Ecto neural progenitor cell (in vitro differentiated cells): Measurements from ENCODE around the gene ARSA.

Experiments used
- DNase-seq: peaks from one replicate; pipeline ENCODE4 v3.0.0-alpha.2; 2018; ENCODE audit warnings: low spot score

ARSA gene

DNA sequence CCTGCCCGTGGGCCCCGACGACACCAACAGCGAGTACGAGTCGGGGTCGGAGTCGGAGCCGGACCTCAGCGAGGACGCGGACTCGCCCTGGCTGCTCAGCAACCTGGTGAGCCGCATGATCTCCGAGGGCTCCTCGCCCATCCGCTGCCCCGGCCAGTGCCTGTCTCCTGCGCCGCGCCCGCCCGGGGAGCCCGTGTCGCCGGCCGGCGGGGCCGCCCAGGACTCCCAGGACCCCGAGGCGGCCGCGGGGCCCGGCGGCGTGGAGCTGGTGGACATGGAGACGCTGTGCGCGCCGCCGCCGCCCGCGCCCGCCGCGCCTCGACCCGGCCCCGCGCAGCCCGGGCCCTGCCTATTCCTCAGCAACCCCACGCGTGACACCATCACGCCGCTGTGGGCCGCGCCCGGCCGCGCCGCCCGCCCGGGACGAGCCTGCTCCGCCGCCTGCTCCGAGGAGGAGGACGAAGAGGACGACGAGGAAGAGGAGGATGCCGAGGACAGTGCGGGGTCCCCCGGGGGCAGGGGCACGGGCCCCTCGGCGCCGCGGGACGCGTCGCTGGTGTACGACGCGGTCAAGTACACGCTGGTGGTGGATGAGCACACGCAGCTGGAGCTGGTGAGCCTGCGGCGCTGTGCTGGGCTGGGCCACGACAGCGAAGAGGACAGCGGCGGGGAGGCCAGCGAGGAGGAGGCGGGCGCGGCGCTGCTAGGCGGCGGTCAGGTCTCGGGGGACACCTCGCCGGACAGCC lies 23.5 kb downstream of the ARSA start:
- no peak for DNase-seq

DNA sequence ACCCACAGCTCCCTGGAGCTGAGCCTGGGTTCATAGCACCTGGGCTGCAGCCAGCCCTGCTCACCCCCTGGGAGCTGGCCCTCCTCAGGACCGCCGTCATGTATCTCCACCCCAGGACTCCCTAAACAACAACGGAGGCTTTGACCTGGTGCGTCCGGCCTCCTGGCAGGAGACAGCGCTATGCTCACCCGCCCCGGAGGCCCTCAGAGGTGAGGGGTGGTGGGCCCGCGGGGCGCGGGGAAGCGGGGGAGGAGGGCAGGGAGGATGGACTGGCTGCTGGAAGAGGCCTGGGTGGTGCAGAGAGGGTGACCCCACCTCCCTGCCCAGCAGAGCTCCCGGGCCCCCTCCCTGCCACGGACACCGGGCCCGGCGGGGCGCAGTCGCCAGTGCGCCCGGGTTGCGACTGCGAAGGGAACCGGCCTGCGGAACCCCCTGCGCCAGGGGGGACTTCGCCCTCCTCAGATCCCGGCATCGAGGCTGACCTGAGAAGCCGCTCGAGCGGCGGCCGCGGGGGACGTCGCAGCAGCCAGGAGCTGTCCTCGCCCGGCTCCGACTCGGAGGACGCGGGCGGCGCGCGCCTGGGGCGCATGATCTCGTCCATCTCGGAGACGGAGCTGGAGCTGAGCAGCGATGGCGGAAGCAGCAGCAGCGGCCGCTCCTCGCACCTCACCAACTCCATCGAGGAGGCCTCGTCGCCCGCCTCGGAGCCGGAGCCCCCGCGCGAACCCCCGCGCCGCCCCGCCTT lies 24.3 kb downstream of the ARSA start:
- no peak for DNase-seq

DNA sequence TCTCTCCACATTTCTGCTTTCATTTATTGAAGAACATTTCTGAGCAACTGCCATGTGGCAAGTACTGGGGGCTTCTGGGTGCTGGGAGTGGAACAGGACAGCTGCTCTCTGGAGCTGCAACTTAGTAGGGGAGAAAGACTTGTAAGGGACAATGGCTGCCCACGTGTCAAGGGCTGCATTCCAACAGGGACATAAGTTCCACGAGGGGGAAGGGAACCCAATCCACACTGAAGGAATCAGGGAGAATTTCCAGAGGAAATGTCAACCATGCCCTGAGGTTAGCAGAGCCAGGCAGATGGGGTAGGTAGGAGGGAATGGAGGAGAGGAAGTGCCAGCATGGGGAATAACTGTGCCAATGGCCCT lies 25.6 kb downstream of the ARSA start:
- DNase-seq: no peak

DNA sequence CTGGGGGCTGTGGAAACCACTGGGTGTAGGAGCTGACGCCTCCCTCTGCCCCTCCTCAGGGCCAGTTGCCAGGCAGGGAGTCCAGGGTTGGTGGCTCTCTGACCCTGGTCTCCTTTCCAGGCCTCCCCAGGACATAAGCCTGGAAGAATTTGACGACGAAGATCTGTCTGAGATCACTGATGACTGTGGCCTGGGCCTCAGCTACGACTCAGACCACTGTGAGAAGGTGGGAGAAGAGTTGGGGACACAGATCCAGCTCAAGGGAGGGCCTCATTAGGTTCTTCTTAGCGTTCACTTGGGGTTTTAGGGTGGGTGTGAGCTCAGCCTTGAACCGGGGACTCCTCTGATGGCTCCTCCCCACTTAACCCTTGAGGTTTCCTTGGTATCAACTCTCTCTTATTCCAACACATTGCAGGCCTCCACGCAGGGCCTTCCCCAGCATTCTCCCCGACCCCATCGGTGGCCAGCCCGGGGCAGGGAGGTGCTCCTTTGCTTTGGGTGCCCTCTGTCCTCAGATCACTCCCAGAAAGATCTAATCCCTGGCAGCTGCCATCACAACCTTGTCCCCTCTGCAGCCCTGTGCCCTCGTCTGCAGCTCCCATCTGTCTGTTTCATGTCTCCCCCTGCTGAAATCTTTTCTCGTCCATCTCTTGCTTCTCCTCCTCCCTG lies 26.1 kb downstream of the ARSA start:
- DNase-seq: no peak

GRCh38 chr22:50600967-50601668 lies 26.8 kb downstream of the ARSA start:
- DNase-seq: peak; percentile 55

DNA sequence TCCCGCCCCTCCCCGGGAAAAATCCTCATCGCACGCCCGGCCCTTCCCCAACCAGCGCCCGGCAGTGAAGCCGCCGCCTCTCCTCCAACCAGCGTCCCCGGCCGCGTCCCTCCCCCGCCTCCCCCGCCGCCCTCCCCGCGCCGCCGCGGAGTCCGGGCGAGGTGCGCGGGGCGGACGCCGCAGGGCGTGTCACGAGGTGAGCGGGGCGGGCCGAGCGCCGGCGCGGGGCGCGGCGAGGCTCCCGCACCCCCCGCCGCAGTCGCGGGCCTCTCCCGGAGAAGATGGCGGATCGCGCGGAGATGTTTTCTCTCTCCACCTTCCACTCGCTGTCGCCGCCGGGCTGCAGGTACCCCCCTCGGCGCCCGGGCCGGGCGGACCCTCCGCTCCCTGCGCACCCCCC lies 27.4 kb downstream of the ARSA start, which contains the start of gene MAPK8IP2:
Gene MAPK8IP2 (plus strand): TSS at position 256 of the 400 bp plus-strand sequence. CDS start 26 bp downstream, at position 282.
- peak; percentile 58 for DNase-seq

DNA sequence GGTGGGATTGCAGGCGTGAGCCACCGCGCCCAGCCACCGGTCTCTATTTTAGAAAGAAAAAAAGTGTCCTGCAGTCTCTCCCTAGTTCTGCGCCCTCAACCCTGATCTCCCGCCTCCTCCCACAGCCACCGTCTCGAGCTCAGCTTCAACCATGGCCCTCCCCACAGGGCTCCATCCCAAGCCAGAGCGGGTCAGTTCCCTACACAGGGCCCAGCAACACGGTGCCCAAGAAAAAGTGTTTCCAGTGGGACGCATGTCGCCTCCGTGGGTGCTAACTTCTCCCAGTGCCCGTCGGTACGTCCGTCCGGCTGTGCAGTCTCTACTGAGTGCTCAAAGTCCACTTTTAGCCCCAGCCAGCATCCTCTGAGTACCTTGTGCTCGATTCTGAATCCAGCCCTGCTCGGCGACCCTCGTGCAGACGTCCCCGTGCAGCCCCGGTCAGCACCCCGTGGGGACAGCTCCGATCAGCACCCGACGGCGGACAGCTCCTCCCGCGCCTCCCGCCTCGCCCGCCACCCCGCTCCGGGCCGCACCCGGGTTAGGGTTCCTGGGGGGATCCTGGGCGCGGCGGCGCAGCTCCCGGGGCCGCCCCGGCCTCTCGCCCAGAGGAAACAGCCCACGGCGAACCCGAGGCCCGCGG lies 28.0 kb downstream of the ARSA start:
- peak; percentile 87 for DNase-seq

- DNase-seq: no peak
Observed at GRCh38 chr22:50597097-50597496, 30.9 kb downstream of the ARSA start.

DNA sequence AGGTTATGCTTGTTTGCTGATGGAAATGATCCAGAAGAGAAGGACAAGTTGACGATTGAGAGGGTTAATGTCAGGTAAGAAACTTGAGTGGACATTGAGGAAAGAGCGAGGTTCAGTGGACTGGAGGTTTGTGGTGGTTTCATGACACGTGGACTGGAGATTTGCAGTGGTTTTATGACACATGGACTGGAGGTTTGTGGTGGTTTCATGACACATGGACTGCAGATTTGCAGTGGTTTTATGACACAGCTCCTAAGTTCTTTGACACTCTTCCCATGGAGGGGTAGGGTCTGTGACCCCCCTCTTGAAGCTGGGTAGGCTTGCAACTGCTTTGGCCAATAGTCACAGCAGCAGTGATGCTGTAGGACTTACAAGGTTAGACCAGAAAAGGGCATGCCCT lies 32.8 kb downstream of the ARSA start:
- DNase-seq: no peak

GRCh38 chr22:50587407-50587806 lies 40.5 kb downstream of the ARSA start:
- no peak for DNase-seq

GRCh38 chr22:50586416-50586815 lies 41.5 kb downstream of the ARSA start:
- DNase-seq: no peak

- no peak for DNase-seq
Observed at GRCh38 chr22:50585781-50586180, 42.2 kb downstream of the ARSA start.

DNA sequence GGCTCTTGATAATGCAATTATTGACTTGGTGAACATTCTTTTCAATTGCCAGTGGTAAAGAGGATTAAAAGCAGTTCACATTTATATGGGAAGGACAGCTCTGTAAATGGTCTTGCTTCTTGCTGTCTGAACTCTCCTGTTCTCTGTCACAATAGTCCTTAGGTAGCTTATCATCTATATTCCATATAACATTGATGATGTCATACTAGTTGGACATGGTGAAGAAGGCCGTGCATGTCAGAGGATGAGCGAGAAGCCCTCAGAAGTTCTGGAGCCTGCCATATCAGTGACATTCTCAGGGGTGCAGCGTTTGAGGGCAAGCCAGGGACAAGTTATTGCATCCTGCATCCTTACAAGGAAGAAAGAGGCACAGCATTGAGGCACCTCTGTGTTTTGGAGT lies 42.7 kb downstream of the ARSA start:
- no peak for DNase-seq

GRCh38 chr22:50584106-50585096 lies 43.6 kb downstream of the ARSA start:
- peak; percentile 36 for DNase-seq

DNA sequence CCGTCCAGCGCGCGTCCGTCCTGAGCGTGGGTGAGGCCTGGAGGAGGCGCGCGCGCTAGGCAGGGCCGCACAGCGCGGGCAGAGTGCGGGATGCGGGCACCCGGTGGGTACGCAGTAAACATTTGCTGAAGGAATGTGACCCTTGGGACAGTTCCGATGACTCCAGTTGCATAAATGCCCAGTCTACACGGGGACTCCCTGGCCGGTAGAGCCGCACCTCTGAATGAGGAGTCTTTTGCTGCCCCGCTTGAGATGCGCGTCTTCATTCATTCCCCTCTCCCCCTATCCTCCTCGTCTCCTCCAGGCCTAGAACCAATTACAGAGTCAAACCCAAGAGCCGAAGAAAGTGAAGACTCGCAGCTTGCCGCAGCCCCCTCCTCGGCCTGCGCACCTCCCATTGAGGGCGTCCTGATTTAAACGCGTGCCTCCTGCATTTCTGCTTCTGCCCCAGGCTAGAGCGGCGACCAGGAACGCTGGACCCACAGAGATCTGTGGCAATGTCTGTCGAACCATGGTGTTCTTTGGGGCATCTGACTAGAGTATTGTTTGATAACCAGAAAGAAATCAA lies 44.6 kb downstream of the ARSA start:
- no peak for DNase-seq

DNA sequence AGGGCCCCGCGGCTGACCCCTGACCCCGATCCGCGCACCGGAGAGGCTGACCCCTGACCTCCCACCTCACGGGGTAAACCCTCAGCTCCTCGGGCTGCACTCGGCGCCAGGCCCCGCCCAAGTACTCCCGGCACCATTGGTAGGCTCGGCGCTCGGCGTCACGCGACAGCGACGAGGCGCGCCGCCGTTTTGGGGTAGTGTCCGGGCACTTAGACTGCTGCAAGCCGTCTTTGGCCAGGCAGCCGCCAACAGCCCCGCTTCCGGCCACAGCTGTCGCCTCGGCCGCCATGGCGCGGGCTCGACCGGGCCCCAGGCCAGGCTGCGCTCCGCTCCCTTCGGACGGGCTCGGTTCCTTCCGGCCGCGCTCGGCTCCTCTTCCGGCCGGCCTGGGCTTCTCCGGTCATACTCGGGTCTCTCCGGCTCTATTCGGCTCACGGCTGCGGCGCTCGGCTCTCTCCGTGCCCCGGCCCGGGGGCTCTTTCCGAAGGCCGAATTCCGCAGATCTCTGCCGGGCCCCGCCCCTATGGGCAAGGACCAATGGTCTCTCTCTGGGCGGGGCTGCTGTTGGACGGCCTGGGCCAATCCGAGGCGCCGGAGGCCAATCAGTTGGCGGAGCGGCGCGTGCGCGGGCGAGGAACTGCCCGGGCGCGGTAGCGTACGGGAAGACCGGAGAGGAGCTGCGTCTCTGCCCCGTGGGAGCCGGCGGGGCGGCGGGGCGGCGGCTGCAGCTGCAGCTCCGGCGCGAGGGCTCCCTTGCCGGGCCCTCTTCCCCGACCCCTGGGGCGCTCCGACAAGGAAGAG lies 45.3 kb downstream of the ARSA start, which contains the start of gene CHKB:
Gene CHKB (minus strand): TSS at position 357 of the 801 bp plus-strand sequence. CDS start 68 bp downstream, at position 289.
- peak; percentile 99 for DNase-seq

DNA sequence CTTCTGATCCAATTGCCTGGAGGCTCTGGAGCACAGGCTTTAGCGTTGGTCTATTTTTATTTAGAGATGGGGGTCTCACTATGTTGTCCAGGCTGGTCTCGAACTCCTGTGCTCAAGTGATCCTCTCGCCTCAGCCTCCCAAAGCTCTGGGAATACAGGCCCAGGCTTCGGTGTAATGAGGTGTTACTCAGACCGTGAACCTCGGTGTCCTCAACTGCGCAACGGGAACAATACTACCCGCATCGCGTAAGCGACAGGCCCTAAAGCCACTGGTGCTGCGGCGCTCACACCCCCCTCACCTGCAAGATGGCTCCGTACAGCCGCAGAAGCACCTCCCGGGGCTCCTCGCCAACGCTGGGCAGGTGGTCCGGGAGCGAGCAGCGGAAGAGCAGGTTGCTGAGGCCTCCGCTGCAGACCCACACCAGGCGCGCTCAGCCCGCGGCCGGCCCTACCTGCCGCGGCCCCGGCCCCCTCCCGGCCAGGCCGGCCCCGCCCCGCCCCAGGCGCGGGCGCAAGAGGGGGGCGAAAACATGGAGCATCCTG lies 45.9 kb downstream of the ARSA start:
- no peak for DNase-seq

DNA sequence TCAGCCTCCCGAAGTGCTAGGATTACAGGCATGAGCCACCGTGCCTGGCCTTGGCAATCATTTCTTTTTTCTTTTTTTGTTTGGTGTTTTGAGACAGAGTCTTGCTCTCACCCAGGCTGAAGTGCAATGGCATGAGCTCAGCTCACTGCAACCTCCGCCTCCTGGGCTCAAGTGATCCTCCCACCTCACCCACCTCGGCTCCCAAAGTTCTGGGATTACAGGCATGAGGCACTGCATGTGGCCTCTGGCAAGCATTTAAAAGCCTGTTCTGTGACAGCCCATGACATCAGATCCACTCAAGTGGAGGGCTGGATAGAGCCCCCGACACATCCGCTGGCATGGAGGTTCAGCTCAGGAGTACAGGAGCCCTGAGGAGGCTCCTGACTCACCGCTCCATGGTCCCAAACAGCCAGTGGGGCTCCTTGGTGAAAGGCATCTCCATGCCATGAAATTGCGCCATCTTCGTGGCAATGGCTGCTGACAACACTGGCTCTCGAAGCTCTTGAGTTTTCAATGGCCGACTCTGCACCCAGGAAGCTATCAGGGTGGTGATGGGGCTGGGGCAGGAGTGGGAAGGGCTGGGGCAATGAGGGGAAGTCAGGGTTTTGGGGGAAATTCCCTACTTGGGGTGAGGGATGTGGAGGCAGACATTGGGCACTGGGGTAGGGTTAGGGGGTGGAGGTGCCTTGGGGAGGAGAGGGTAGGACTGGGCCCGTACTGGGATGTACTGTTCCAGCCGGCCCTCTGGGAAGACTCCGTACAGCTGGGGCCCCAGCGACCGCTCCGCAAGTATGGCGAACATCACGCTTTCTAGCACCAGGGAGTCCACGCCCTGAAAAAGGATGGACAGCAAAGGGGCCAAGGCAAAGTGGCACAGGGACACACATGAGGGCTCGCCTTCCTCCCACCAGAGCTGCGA lies 46.7 kb downstream of the ARSA start:
- DNase-seq: no peak
